Measurements from ENCODE around the gene IMPA2. TPM values are rescaled to one million over a fixed set of nuclear protein-coding genes. Genes with fewer than 3 reads are reported as not detected.

The IMPA2 gene
- total and polyA plus RNA-seq, 2 of the 13 experiments (the other 11 are each of a cell fraction or from before 2014, with no cell fraction given): 37.8 to 71.8 TPM

- TF ChIP-seq ATF4 (CRISPR knock-in tag; IDR thresholded peaks at IDR 0.05) (no peak; a peak in 1 of 4 replicates), ZNF367 (CRISPR knock-in tag; IDR thresholded peaks at IDR 0.05; ENCODE audit: borderline replicate concordance) (peak; percentile 87; the same call in 1 of the 2 replicates), PPARG (CRISPR knock-in tag; conservative IDR thresholded peaks at IDR 0.05) (peak; percentile 51; the same call in 1 of the 2 replicates), HNF1B (CRISPR knock-in tag; IDR thresholded peaks at IDR 0.05) (peak; percentile 80; the same call in 1 of the 2 replicates), ZBTB21 (CRISPR knock-in tag; IDR thresholded peaks at IDR 0.05) (no peak), PHF5A (CRISPR knock-in tag; IDR thresholded peaks at IDR 0.05; ENCODE audit: low read depth, unreplicated experiment) (peak; percentile 68), ZNF34 (CRISPR knock-in tag; IDR thresholded peaks at IDR 0.05; ENCODE audit: borderline replicate concordance) (peak; percentile 86), ZNF30 (CRISPR knock-in tag; IDR thresholded peaks at IDR 0.05) (no peak), IRX3 (CRISPR knock-in tag; IDR thresholded peaks at IDR 0.05; ENCODE audit: borderline replicate concordance, low read depth) (peak; percentile 76; the same call in 1 of the 2 replicates), RBFOX2 (IDR thresholded peaks at IDR 0.05; ENCODE audit: low read depth, low read length) (peak; percentile 99), HOMEZ (CRISPR knock-in tag; IDR thresholded peaks at IDR 0.05; ENCODE audit: low read depth) (no peak), PHB2 (IDR thresholded peaks at IDR 0.05; ENCODE audit: partially characterized antibody) (no peak), ZBTB43 (CRISPR knock-in tag; conservative IDR thresholded peaks at IDR 0.05) (peak; percentile 41; the same call in 1 of the 2 replicates), ZNF629 (CRISPR knock-in tag; conservative IDR thresholded peaks at IDR 0.05) (no peak), PREB (CRISPR knock-in tag; IDR thresholded peaks at IDR 0.05) (no peak), ETS1 (CRISPR knock-in tag; IDR thresholded peaks at IDR 0.05) (no peak), ZKSCAN1 (IDR thresholded peaks at IDR 0.05; ENCODE audit: low read length) (no peak), CREM (IDR thresholded peaks at IDR 0.05) (no peak), CREM (CRISPR knock-in tag; IDR thresholded peaks at IDR 0.05) (no peak), SETDB1 (CRISPR knock-in tag; IDR thresholded peaks at IDR 0.05; ENCODE audit: borderline replicate concordance) (no peak), MXI1 (IDR thresholded peaks at IDR 0.05; ENCODE audit: borderline replicate concordance, low read depth, low read length) (peak; percentile 49; the same call in 1 of the 3 replicates), HNF4A (CRISPR knock-in tag; IDR thresholded peaks at IDR 0.05) (peak; percentile 6; the same call in 1 of the 2 replicates), HNRNPK (IDR thresholded peaks at IDR 0.05; ENCODE audit: low read depth, low read length, poor library complexity, severe bottlenecking) (peak; percentile 75)
These were observed 664 bp upstream of the IMPA2 start (continued) for GRCh38 chr18:11980494-11981191.

Data from HepG2 (cell line).